K562 (cell line): ENCODE data around the gene NACC1. TPM values are rescaled to one million over a fixed set of nuclear protein-coding genes. Genes with fewer than 3 reads are reported as not detected.
A peak's percentile ranks its signal among the peaks of the same experiment; 100 is the strongest.

Experiments
- EGR1 ChIP-seq: fragments of 450-650 bp; conservative IDR thresholded peaks from 2 replicates; pipeline ENCODE4 v1.6.1; 2017; ENCODE audit warnings: mild to moderate bottlenecking
- ELF2 ChIP-seq: fragments of 250-450 bp; sonication (Bioruptor Pico); IDR thresholded peaks from 2 replicates; pipeline ENCODE4 v1.5.0; 2021; ENCODE audit warnings: mild to moderate bottlenecking
- NFIC ChIP-seq: fragments of 450-650 bp; IDR thresholded peaks from 2 replicates; pipeline ENCODE4 v1.6.1; 2017; ENCODE audit warnings: mild to moderate bottlenecking, inconsistent platforms
- NFXL1 ChIP-seq: fragments of 450-650 bp; formaldehyde crosslinking; IDR thresholded peaks from 2 replicates; pipeline ENCODE4 v1.4.0; 2021; ENCODE audit warnings: mild to moderate bottlenecking
- PHF8 ChIP-seq: fragments of 200-600 bp; sonication (generic); IDR thresholded peaks from 2 replicates; pipeline ENCODE4 v1.6.1; 2012; ENCODE audit warnings: mixed run types, mild to moderate bottlenecking, inconsistent platforms, low read length, moderate library complexity, borderline replicate concordance
- SIX5 ChIP-seq, 2 experiments: IDR thresholded peaks; 2 replicates each; pipeline ENCODE4 v1.6.1; 2011; ENCODE audit warnings: low read length in 2 of 2, borderline replicate concordance in 1 of 2, low read depth in 1 of 2, mild to moderate bottlenecking in 1 of 2, moderate library complexity in 1 of 2; ENCODE audit not compliant: insufficient read depth in 1 of 2
- THRAP3 ChIP-seq: fragments of 450-650 bp; IDR thresholded peaks from 2 replicates; pipeline ENCODE4 v1.6.1; 2016; ENCODE audit warnings: mild to moderate bottlenecking, inconsistent platforms, borderline replicate concordance
- YBX1 ChIP-seq: fragments of 450-650 bp; IDR thresholded peaks from 2 replicates; pipeline ENCODE4 v1.7.1; 2016; ENCODE audit warnings: mild to moderate bottlenecking
- ZNF551 ChIP-seq: fragments of 250-450 bp; sonication (Bioruptor Pico); IDR thresholded peaks from 2 replicates; pipeline ENCODE4 v1.5.0; 2021; ENCODE audit warnings: mild to moderate bottlenecking, moderate library complexity
- ZNF57 ChIP-seq: fragments of 450-650 bp; formaldehyde crosslinking; IDR thresholded peaks from 2 replicates; pipeline ENCODE4 v1.4.0; 2020; ENCODE audit warnings: mild to moderate bottlenecking, moderate library complexity
- polyA plus RNA-seq, 8 experiments: library from polyadenylated mRNA; depleted of rRNA in 4 of 8; stranded (reverse) in 5 of 8; unstranded in 3 of 8; fragments of >200 nt; fragmentation: Nextera tagmentation in 2 of 8; fragmentation: Illumina TruSeq in 1 of 8; extraction: Ambion mirVana in 2 of 8; extraction: Trizol in 1 of 8; gene quantifications; 2 replicates each; pipeline versions ENCODE4 v1.2.1 to v1.2.3, GENCODE V29; 2011 to 2014; ENCODE audit warnings: inconsistent platforms in 1 of 8, missing spikeins in 1 of 8
- total RNA-seq, 7 experiments: library from RNA; depleted of rRNA in 6 of 7; stranded (reverse); fragments of >200 nt in 6 of 7; fragmentation: Illumina TruSeq in 2 of 7; extraction: Trizol in 2 of 7; gene quantifications; 2 replicates each; pipeline versions ENCODE4 v1.2.1 to v1.2.3, GENCODE V29; 2011 to 2021; ENCODE audit warnings: low replicate concordance in 1 of 7
- TF ChIP-seq, protein P1 (sequence below): fragments of 450-650 bp; formaldehyde crosslinking; IDR thresholded peaks from 2 replicates; pipeline ENCODE4 v1.4.0; 2022; ENCODE audit warnings: mild to moderate bottlenecking, moderate library complexity
- TF ChIP-seq, protein P2 (sequence below): fragments of 250-450 bp; sonication (Bioruptor Pico); IDR thresholded peaks from 2 replicates; pipeline ENCODE4 v1.5.0; 2021
- TF ChIP-seq, protein P3 (sequence below), 3 experiments: fragments of 200-800 bp in 1 of 3; sonication (Bioruptor generic) in 1 of 3; sonication (generic) in 1 of 3; formaldehyde crosslinking in 1 of 3; IDR thresholded peaks; 2 replicates each; pipeline versions ENCODE4 v1.6.1 to v1.8.0; 2016 to 2022; ENCODE audit warnings: mild to moderate bottlenecking in 2 of 3, missing compliant biosample characterization in 2 of 3, missing genetic modification characterization in 2 of 3, missing genetic modification reagents in 1 of 3
- TF ChIP-seq, protein P4 (sequence below): fragments of 250-450 bp; sonication (Bioruptor Pico); IDR thresholded peaks from 2 replicates; pipeline ENCODE4 v1.4.0; 2020; ENCODE audit warnings: mild to moderate bottlenecking, moderate library complexity
- TF ChIP-seq, protein P5 (sequence below): fragments of 450-650 bp; formaldehyde crosslinking; IDR thresholded peaks from 2 replicates; pipeline ENCODE4 v1.4.0; 2020; ENCODE audit warnings: mild to moderate bottlenecking, moderate library complexity
- TF ChIP-seq, protein P6 (sequence below): fragments of 450-650 bp; IDR thresholded peaks from 2 replicates; pipeline ENCODE4 v1.6.1; 2017; ENCODE audit warnings: mild to moderate bottlenecking, moderate library complexity

Gene NACC1
- total and polyA plus RNA-seq, 9 of the 15 experiments (the other 6 are each of a cell fraction or from before 2014, with no cell fraction given): 0.04 to 96.6 (median 25.8) TPM

DNA sequence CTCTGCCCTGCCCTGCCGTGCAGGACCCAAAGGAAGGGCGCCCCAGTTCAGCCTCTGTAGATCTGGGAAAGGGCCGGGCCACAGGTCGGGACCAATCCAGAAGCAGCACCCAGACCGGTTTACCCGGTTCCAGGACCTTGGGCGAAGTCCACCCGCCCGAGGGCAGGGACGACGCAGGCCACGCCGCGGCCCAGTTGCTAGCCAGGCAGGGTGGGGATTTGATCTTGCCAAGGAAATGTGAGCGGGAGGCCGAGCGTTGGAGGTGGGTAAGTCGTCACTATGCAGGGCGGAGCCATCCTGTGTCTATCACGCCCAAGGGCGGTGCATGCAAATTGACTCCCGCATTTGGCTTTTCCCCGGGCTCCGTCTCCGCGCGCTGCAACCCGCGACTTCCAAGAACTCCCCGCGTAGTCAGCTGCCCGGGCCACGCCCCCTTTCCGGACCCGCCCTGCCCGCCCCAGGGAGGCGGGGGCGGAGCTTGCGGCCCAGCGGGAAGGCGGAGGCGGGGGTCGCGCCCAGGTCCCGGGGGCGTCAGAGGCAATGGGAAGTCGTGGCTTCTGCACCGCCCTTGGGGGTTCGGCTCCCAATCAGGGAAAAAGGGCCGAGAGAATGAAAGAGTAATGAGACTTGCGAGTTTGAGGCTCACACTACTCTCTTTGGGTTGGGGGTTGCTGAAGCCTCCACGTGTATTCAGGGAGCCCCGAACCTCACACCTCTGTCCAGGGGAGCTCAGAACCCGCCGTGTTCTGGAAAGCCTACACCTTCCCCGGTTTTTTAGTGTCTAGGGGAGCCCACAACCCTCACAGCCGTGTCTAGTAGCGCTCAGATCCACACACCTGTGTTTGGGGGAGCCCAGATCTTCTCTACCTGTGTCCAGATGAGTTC is 44.9 kb downstream of the NACC1 start (continued):
- TF ChIP-seq, protein P1, sequence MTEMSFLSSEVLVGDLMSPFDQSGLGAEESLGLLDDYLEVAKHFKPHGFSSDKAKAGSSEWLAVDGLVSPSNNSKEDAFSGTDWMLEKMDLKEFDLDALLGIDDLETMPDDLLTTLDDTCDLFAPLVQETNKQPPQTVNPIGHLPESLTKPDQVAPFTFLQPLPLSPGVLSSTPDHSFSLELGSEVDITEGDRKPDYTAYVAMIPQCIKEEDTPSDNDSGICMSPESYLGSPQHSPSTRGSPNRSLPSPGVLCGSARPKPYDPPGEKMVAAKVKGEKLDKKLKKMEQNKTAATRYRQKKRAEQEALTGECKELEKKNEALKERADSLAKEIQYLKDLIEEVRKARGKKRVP (CRISPR knock-in tag): 0 out of 2 replicates have a peak, but pooled peaks have one; percentile 13
- TF ChIP-seq EGR1 (peak; percentile 99), ZNF57 (CRISPR knock-in tag) (no peak), SIX5 (IDR thresholded peaks at IDR 0.05; ENCODE audit: borderline replicate concordance in 1 of 2, insufficient read depth in 1 of 2, low read depth in 1 of 2, low read length in 2 of 2) (0 out of 4 replicates have a peak, but pooled peaks of 1 of the 2 experiments have one; percentile 2), YBX1 (no peak), ELF2 (no peak), PHF8 (peak; percentile 86; the same call in 1 of the 2 replicates), ZNF551 (CRISPR knock-in tag) (no peak), THRAP3 (no peak), NFIC (peak; percentile 33; the same call in 1 of the 2 replicates), NFXL1 (CRISPR knock-in tag) (no peak)
- TF ChIP-seq, protein P2, sequence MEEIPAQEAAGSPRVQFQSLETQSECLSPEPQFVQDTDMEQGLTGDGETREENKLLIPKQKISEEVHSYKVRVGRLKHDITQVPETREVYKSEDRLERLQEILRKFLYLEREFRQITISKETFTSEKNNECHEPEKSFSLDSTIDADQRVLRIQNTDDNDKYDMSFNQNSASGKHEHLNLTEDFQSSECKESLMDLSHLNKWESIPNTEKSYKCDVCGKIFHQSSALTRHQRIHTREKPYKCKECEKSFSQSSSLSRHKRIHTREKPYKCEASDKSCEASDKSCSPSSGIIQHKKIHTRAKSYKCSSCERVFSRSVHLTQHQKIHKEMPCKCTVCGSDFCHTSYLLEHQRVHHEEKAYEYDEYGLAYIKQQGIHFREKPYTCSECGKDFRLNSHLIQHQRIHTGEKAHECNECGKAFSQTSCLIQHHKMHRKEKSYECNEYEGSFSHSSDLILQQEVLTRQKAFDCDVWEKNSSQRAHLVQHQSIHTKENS (CRISPR knock-in tag): no peak
- TF ChIP-seq, protein P3, sequence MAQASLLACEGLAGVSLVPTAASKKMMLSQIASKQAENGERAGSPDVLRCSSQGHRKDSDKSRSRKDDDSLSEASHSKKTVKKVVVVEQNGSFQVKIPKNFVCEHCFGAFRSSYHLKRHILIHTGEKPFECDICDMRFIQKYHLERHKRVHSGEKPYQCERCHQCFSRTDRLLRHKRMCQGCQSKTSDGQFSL (CRISPR knock-in tag; IDR thresholded peaks at IDR 0.05): no peak
- TF ChIP-seq, protein P3 (tag; IDR thresholded peaks at IDR 0.05): no peak
- TF ChIP-seq, protein P4, sequence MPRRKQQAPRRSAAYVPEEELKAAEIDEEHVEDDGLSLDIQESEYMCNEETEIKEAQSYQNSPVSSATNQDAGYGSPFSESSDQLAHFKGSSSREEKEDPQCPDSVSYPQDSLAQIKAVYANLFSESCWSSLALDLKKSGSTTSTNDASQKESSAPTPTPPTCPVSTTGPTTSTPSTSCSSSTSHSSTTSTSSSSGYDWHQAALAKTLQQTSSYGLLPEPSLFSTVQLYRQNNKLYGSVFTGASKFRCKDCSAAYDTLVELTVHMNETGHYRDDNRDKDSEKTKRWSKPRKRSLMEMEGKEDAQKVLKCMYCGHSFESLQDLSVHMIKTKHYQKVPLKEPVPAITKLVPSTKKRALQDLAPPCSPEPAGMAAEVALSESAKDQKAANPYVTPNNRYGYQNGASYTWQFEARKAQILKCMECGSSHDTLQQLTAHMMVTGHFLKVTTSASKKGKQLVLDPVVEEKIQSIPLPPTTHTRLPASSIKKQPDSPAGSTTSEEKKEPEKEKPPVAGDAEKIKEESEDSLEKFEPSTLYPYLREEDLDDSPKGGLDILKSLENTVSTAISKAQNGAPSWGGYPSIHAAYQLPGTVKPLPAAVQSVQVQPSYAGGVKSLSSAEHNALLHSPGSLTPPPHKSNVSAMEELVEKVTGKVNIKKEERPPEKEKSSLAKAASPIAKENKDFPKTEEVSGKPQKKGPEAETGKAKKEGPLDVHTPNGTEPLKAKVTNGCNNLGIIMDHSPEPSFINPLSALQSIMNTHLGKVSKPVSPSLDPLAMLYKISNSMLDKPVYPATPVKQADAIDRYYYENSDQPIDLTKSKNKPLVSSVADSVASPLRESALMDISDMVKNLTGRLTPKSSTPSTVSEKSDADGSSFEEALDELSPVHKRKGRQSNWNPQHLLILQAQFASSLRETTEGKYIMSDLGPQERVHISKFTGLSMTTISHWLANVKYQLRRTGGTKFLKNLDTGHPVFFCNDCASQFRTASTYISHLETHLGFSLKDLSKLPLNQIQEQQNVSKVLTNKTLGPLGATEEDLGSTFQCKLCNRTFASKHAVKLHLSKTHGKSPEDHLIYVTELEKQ (CRISPR knock-in tag): no peak
- TF ChIP-seq, protein P5, sequence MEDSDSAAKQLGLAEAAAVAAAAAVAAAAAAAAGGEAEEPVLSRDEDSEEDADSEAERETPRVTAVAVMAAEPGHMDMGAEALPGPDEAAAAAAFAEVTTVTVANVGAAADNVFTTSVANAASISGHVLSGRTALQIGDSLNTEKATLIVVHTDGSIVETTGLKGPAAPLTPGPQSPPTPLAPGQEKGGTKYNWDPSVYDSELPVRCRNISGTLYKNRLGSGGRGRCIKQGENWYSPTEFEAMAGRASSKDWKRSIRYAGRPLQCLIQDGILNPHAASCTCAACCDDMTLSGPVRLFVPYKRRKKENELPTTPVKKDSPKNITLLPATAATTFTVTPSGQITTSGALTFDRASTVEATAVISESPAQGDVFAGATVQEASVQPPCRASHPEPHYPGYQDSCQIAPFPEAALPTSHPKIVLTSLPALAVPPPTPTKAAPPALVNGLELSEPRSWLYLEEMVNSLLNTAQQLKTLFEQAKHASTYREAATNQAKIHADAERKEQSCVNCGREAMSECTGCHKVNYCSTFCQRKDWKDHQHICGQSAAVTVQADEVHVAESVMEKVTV (CRISPR knock-in tag): no peak
- TF ChIP-seq, protein P6, sequence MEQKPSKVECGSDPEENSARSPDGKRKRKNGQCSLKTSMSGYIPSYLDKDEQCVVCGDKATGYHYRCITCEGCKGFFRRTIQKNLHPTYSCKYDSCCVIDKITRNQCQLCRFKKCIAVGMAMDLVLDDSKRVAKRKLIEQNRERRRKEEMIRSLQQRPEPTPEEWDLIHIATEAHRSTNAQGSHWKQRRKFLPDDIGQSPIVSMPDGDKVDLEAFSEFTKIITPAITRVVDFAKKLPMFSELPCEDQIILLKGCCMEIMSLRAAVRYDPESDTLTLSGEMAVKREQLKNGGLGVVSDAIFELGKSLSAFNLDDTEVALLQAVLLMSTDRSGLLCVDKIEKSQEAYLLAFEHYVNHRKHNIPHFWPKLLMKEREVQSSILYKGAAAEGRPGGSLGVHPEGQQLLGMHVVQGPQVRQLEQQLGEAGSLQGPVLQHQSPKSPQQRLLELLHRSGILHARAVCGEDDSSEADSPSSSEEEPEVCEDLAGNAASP: no peak
